ENCODE results near the gene SMIM41.

GRCh38 chr12:52151837-52152783, 72.6 kb downstream of the SMIM41 start:
- TF ChIP-seq CTCF (IDR thresholded peaks at IDR 0.05) = peak in 3 of 4 experiments; percentile 86 to 97 (median 87)
- no peak for TF ChIP-seq POLR2A (IDR thresholded peaks at IDR 0.05)

Measured in gastroesophageal sphincter (tissue), 3 donors.